ENCODE data around the gene LAMA4. TPM values are rescaled to one million over a fixed set of nuclear protein-coding genes. Genes with fewer than 3 reads are reported as not detected.

The LAMA4 gene
- total RNA-seq, 3 donors from 2014 or later, result 15.9 to 101 (median 37.0) TPM

DNA sequence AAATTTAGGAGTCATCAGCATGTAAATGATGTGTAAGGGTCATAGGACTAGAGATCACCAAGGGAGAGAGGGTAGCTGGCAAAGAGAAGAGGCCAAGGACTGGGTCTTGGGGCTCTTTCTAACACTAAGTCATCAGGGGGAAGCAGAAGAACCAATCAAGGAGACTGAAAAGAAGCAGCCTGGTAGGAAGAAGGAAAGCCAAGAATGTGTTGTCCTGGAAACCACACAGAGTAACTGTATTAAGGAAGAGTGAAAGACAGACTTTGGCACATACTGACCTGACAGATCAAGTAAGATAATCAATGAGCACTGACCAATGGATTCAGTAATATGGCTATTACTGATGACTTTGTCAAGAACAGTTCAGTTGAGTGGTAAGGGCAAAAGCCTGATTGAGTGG lies 42.3 kb upstream of the LAMA4 start:
- DNase-seq, result no peak
- intact Hi-C loops (cut with DNase I, micrococcal nuclease), result no loop called here

DNA sequence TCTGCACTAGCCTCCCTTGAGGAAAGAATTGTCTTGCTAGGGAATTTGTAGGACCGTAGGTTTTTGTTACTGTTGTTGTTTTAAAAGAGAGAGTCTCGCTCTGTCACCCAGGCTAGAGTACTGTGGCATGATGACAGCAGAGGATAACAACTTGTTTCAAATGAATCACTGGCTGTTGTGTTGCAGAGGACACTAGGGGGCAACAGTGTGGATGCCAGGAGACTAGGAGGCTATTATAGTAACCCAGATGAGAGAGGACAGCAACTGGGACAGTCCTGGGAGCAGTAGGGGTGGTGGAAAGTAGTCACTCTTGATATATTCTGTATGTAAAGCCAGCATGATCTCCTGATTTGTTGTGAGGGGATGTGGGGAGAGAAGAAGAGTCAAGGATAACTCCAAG lies 41.8 kb upstream of the LAMA4 start:
- no peaks in the 10 kb centered on the region for H3K9me3 ChIP-seq
- H3K4me3 ChIP-seq, result no peak overlapping the region
- TF ChIP-seq, protein P1, sequence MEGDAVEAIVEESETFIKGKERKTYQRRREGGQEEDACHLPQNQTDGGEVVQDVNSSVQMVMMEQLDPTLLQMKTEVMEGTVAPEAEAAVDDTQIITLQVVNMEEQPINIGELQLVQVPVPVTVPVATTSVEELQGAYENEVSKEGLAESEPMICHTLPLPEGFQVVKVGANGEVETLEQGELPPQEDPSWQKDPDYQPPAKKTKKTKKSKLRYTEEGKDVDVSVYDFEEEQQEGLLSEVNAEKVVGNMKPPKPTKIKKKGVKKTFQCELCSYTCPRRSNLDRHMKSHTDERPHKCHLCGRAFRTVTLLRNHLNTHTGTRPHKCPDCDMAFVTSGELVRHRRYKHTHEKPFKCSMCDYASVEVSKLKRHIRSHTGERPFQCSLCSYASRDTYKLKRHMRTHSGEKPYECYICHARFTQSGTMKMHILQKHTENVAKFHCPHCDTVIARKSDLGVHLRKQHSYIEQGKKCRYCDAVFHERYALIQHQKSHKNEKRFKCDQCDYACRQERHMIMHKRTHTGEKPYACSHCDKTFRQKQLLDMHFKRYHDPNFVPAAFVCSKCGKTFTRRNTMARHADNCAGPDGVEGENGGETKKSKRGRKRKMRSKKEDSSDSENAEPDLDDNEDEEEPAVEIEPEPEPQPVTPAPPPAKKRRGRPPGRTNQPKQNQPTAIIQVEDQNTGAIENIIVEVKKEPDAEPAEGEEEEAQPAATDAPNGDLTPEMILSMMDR (IDR thresholded peaks at IDR 0.05), result no peak
- no peaks in the 10 kb centered on the region for H3K4me1 ChIP-seq (ENCODE audit: low read depth)
- intact Hi-C loops (cut with DNase I, micrococcal nuclease), result no loop called here
- DNase-seq (no peak), ATAC-seq (peak; percentile 34)
- no peaks in the 10 kb centered on the region for H3K36me3 ChIP-seq (ENCODE audit: low read depth)

More for the DNA sequence above, 42.3 kb upstream of the LAMA4 start:
- Histone ChIP-seq H3K4me1 (ENCODE audit: low read depth) (no peaks in the 10 kb centered on the region), H3K4me3 (no peak overlapping the region), H3K9me3 (no peaks in the 10 kb centered on the region), H3K36me3 (ENCODE audit: low read depth) (no peaks in the 10 kb centered on the region)
- ATAC-seq, result no peak
- TF ChIP-seq, protein P1 (IDR thresholded peaks at IDR 0.05), result no peak

DNA sequence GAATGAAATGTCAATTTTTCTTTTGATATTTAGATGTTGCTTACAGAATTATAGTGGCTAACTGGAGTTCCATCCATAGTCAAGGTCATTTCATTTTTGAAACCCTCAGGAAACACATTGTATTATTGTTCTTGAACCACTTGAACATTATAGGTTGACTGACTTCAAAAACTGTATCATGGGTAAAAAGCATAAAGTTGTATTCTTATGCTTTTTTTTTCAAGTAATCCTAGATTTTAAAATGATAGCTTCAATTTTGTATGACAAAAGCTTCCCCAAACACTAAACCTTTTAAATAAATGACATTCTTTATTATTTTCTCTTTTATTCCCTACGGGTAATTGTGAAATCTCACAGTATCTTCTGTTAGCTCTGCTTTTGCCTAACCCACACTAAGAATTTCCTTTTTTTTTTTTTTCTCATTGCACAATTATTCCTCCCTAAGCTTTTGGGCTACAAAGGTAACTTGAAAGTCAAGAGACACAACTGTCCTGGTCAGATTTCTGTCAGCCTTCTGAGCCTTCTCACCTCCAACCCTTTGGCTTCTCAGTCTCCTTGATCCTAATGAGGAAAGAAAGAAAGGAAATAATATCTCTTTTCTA lies 36.9 kb upstream of the LAMA4 start:
- ATAC-seq (no peak), DNase-seq (no peak)
- H3K4me1 ChIP-seq (ENCODE audit: low read depth), result no peaks in the 10 kb centered on the region
- intact Hi-C loops (cut with DNase I, micrococcal nuclease), result no loop called here
- TF ChIP-seq, protein P1 (IDR thresholded peaks at IDR 0.05), result no peak
- H3K9me3 ChIP-seq, result no peaks in the 10 kb centered on the region
- H3K4me3 ChIP-seq, result no peak overlapping the region
- H3K36me3 ChIP-seq (ENCODE audit: low read depth), result no peaks in the 10 kb centered on the region

DNA sequence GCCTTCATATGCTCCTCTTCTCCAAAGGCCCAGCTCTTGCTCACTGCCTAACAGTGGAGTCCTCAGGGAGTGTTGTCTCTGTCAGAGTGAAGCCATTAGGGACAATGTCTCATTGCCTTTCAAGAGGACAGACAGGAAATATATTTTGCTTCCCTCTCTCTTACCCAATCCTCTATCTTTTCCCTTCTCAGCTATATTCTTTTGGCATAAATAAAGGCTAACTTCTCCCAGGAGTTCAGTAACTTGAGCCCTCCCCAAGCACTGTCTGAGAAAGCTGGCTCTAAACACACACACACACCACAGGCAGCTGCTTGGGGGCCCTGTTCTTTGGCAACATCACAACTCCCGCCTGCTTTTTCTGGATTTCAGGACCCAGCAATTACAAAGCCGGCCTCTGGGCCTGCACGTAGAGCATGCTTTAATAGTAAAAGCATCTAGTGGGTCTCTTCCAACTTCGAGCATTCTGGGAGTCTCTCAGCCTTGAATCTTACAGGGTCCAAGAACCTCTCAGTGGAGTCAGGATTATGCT lies 34.7 kb upstream of the LAMA4 start:
- TF ChIP-seq, protein P1 (IDR thresholded peaks at IDR 0.05), result no peak
- peak; percentile 64 for ATAC-seq
- Histone ChIP-seq H3K4me3 (no peak overlapping the region), H3K4me1 (ENCODE audit: low read depth) (no peaks in the 10 kb centered on the region), H3K36me3 (ENCODE audit: low read depth) (no peaks in the 10 kb centered on the region), H3K9me3 (no peaks in the 10 kb centered on the region)
- DNase-seq, result peak; percentile 31 to 54 (median 43)
- intact Hi-C loops (cut with DNase I, micrococcal nuclease), result no loop called here

DNA sequence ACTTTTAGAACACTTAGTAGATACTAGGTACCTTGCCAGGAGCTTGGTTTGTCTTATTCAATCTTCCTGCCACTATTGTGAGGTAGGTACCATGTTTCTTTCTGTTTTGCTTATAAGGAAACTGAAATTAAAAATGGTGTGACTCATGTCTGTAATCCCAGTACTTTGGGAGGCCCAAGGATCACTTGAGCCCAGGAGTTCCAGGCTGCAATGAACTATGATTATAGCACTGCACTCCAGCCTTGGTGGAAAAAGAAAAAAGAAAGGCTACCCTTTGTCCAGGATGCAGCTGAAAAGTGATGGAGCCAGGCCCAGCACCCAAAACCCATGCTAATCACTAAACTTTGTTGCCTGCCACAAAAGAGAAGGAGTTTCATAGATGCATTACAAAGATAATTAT lies 34.1 kb upstream of the LAMA4 start:
- TF ChIP-seq, protein P1 (IDR thresholded peaks at IDR 0.05), result no peak
- Histone ChIP-seq H3K4me1 (ENCODE audit: low read depth) (no peaks in the 10 kb centered on the region), H3K9me3 (no peaks in the 10 kb centered on the region), H3K4me3 (no peak overlapping the region), H3K36me3 (ENCODE audit: low read depth) (no peaks in the 10 kb centered on the region)
- intact Hi-C loops (cut with DNase I, micrococcal nuclease), result no loop called here
- DNase-seq (no peak), ATAC-seq (no peak)

Measured in mucosa of descending colon (tissue), 3 donors.